C1 segment of cervical spinal cord (tissue), 14 donors: Measurements from ENCODE around the gene MS4A12.
"Not testable (repeated sequence)": the region's sequence is repeated elsewhere in the genome, so short reads cannot be mapped to it uniquely, and the experiment has no call there.

Source experiments
- DNase-seq, 14 donors: peaks; one replicate each; lab custom pipeline; 2025; lab: John Stamatoyannopoulos, UW

Gene MS4A12

DNA sequence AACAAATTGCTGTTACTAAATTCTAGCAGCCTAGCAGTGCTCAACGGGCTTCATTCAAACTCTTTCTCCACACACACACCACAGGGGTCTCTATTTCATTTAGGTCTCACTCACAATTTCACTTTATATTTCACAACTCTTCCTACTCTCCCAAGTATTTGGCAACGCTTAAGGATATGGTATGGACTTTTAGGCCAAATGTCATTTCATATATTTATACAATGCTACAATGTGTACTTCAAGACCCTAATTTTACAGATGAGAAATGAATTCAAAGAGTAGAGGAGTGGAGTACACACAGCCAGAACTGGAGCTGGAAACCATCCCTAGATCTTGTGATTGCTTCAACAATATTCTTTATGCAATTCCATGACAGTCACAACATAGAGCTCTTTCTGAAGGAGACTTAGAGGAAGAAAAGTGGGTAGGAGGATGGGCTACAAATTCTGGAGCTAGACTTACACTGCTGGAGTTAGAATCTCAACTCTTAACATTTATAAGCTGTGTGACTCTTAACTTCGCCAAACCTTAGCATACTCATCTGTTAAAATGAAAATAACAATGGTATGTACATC, 20.2 kb downstream of the MS4A12 start:
- DNase-seq: no peak

DNA sequence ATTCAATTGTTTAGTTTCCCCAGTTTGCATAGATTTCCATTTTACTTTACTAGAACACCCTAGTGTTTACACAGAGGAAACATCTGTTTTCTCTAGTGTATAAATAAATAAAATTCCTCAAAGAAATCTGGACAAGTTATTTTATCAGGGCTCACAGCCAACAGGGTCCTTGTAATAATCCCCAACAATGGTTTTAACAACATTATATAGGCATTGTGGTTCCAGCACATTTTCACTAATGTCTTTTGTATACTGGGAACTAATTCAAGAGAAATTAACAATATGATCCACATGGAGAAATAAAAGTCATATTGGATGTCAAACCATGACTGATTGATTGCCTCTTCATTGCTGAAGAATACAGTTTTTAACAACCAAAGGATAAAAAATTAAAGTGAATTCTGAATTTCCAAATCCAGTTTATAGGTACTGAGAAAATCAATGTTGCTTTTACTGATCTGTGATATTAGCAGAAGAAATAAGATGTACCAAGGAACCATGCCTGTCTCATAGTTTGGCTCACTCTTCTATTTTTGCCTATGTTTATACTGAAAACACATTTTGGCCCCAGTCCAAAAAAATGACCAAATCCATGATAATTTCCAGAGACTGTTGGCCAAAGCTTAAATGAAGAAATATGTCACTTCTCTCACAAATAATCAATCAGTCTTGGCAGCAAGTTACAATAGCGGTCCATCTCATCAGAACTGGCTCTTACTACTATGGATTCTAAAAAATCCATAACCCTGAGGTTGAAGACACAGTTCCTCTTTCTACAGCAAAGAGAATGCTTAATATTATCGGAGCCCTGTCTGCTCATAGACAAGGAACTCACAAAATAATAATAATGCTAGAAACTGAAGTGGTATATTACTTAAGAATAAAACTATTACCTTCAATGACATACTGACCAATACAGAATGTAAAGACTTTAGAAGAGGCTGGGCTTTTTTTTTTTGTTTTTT, 21.2 kb downstream of the MS4A12 start:
- DNase-seq: no peak

DNA sequence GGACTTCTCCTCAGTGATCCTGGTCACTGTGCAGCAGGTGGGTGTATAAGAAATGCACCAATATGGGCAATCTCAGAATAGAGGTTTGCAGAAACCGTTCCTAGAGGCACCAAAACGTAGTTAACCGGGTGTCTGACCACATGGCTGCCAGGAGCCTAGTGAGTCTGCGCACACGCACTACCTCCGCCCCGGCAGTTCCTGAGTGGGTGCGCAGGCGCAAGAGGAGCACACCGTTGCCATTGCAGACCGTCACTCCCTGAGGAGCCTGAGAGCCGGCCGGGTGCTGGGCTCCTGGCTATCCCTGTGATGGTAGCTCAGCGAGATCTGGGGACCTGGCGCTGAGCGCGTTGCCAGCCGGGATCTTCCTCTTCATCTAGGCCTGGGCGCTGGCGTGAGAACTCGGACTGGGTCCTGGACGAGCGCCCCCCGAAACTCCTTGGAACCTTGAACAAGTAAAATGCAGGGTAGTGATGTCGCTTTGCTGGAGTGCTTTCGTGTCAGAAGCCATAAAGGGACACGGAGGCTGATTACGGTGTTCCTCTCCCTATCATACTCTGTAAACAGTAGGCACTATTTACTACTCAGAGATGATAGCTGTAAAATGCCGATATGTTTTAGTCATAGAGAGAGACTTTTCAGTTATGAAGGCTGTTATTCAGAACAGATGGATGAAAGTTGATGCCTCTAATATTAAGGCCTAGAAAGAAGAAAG, 22.7 kb downstream of the MS4A12 start, which contains the start of gene MS4A13:
Gene MS4A13 (plus strand): TSS at position 249 of the 712 bp plus-strand sequence. CDS start 2,692 bp downstream, outside the sequence.
- no peak for DNase-seq

DNA sequence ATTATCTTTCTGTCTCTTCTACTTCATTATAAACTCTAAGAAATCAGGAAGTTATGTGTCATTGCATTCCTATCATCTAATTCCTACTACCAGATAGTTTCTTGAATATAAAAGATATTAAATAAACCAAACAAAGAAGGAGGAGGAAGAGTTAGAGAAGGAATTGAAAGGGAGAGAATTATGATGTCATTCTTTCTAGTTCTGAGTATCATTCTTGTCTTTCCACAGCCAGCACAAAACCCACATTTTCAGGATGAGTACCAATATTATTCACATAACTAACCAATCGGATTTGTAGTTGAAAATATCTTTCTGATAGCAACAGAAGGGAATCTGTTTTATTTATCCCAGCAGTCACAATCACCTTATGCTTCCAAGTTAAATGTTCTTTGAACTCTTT, 35.9 kb downstream of the MS4A12 start:
- DNase-seq: no peak

DNA sequence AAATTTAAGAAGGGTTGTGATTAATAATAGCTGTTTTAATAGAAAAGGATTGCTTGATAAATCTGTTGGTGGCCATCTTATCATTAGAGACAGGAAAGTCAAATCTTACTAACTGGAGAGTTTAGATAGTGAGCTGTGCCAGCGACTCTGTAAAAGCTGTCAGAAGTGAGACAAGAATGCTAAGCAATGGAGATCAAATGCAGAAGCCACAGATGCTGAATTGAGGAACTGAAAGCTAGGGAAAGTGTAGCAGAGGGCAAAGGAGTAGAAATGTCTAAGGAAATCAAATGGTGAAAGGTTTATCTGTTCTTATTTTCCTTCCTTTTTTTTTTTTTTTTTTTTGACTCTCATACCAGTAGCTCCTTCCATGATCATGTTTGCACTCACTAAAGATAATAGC, 36.4 kb downstream of the MS4A12 start:
- DNase-seq: peak in 1 of 14 donors; percentile 9

DNA sequence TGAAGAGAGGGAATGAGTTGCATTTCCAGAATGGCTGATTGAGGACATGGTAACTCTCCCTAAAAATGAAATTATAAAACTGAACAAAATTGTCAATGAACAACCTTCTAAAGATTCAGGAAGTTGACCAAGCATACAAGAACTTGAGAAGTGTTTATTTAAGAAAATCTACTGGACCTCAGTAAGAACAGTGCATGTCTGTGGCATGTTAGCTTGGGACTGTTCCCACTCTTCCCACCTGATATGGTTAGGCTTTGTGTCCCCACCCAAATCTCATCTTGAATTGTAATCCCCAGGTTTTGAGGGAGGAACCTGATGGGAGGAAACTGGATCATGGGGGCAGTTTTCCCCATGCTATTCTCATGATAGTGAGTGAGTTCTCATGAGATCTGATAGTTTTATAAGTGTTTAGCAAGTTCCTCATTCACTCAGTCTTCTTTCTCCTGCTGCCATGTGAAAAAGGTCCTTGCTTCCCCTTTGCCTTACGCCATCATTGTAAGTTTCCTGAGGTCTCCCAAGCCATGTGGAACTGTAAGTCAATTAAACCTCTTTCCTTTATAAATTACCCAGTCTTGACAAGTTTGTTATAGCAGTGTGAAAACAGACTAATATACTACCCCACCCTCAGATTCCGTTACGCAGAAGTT, 38.0 kb downstream of the MS4A12 start:
- DNase-seq: no peak

DNA sequence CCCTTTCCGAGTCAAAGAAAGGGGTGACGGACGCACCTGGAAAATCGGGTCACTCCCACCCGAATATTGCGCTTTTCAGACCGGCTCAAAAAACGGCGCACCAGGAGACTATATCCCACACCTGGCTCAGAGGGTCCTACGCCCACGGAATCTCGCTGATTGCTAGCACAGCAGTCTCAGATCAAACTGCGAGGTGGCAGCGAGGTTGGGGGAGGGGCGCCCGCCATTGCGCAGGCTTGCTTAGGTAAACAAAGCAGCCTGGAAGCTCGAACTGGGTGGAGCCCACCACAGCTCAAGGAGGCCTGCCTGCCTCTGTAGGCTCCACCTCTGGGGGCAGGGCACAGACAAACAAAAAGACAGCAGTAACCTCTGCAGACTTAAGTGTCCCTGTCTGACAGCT, 39.8 kb downstream of the MS4A12 start:
- DNase-seq: not testable (repeated sequence)

DNA sequence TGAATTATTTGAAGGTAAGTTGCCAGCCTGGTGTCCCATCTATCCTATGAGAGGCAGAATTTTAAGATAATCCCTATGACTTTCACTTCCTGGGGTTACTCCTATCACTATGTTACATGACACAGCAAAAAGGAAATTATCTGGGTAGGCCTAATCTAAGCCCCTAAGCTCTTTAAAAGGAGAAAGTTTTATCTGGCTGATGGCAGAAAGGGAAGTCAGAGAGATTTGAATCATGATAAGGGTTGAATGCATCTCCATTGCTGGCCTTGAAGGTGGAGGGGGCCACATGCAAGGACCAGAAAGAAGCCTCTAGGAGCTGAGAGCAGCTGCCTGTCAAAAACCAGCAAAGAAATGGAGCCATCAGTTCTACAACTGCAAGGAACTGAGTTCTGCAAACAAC, 46.0 kb downstream of the MS4A12 start:
- DNase-seq: not testable (repeated sequence)

DNA sequence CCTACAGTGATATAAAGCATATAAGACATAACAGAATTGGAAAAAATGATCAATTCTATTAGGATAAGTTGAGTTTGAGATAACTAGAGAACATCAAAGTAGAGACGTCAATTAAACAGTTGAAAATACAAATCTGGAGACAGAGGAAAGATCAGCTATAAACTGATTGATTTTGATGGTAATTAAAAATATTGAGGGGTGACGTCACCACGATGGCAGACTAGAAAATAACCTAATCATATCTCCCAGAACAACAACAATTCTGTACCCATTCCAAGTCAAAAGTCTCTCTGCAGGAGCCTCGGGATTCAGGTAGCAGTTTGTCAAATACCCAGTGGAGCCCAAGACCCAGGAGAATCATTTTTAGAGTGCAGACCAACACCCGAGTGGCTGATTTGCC, 51.5 kb downstream of the MS4A12 start:
- DNase-seq: no peak
